ENCODE results near the gene NAT9.

The NAT9 gene

GRCh38 chr17:74805591-74805991 is 29.4 kb upstream of the NAT9 start:
- TF ChIP-seq, protein P1, sequence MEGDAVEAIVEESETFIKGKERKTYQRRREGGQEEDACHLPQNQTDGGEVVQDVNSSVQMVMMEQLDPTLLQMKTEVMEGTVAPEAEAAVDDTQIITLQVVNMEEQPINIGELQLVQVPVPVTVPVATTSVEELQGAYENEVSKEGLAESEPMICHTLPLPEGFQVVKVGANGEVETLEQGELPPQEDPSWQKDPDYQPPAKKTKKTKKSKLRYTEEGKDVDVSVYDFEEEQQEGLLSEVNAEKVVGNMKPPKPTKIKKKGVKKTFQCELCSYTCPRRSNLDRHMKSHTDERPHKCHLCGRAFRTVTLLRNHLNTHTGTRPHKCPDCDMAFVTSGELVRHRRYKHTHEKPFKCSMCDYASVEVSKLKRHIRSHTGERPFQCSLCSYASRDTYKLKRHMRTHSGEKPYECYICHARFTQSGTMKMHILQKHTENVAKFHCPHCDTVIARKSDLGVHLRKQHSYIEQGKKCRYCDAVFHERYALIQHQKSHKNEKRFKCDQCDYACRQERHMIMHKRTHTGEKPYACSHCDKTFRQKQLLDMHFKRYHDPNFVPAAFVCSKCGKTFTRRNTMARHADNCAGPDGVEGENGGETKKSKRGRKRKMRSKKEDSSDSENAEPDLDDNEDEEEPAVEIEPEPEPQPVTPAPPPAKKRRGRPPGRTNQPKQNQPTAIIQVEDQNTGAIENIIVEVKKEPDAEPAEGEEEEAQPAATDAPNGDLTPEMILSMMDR (conservative IDR thresholded peaks at IDR 0.05; ENCODE audit: low read depth): no peak
- DNase-seq (ENCODE audit: low spot score): no peak
- ChIA-PET POLR2A (ENCODE audit: low non-redundant PET) (no interaction called here), CTCF (interaction anchor here (1.2 to 1.6 kb wide), 2 partner anchors 15 to 37 kb away, joined by 4 to 5 read pairs; no protein-coding TSS in a partner anchor)
- H3K27ac ChIP-seq: no peak overlapping the region

DNA sequence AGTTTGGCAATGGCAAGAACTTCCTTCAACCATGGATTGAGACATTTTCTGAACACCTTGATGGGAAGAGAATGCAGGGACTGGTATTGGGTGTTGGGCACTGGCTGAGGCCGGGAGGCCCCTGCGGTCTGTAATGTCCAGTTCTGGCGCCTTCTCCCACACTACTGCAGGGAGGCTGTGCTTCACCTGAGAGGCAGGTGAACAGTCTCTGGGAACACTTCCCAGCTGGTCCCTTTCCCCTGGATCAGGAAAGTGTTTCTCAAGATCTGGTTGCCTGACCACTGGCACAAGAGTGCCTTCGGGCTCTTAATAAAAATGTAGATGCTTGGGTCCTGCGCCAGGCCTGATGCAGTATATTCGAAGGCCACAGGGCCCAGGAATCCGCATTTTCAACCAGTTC is 28.5 kb upstream of the NAT9 start:
- TF ChIP-seq, protein P1 (conservative IDR thresholded peaks at IDR 0.05; ENCODE audit: low read depth): no peak
- DNase-seq (ENCODE audit: low spot score): no peak
- POLR2A ChIA-PET (ENCODE audit: low non-redundant PET): no interaction called here
- CTCF ChIA-PET: interaction anchor here (1.6 kb wide), 1 partner anchor 38 kb away, joined by 4 read pairs; no protein-coding TSS in a partner anchor
- H3K27ac ChIP-seq: no peak overlapping the region

- TF ChIP-seq, protein P1 (conservative IDR thresholded peaks at IDR 0.05; ENCODE audit: low read depth): no peak
- ChIA-PET CTCF (interaction anchor here (0.6 to 1.6 kb wide), 3 partner anchors 22 to 39 kb away, joined by 3 to 4 read pairs (median 4); no protein-coding TSS in a partner anchor), POLR2A (ENCODE audit: low non-redundant PET) (no interaction called here)
- H3K27ac ChIP-seq: no peak overlapping the region
- DNase-seq (ENCODE audit: low spot score): no peak
Observed at GRCh38 chr17:74803971-74804370, 27.8 kb upstream of the NAT9 start.

- H3K27ac ChIP-seq: no peak overlapping the region
- TF ChIP-seq, protein P1 (conservative IDR thresholded peaks at IDR 0.05; ENCODE audit: low read depth): no peak
- no peak for DNase-seq (ENCODE audit: low spot score)
- ChIA-PET POLR2A (ENCODE audit: low non-redundant PET) (no interaction called here), CTCF (interaction anchor here (0.6 to 0.8 kb wide), 2 partner anchors 22 to 32 kb away, joined by 3 to 4 read pairs; no protein-coding TSS in a partner anchor)
Observed at GRCh38 chr17:74803388-74803930, 27.3 kb upstream of the NAT9 start.

DNA sequence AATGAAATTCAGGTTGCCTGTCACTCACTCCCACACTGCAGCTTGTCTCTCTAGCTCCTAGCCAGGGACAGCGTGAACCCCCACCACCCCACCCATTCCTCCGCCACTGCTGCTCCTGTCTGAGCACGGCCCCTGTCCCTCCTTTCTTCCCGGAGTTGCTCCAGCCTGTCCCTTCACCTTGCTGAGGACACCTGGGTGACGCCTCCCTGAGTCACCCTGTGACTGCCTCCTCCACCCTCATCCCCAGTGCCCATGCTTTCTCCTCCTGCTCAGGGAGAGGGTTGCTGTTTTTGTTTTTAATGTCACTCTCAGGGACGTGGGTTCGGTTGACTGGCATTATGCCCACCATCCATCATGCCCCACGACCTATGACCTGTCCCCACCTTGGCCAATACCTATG is 25.8 kb upstream of the NAT9 start:
- no peak overlapping the region for H3K27ac ChIP-seq
- no peak for DNase-seq (ENCODE audit: low spot score)
- TF ChIP-seq, protein P1 (conservative IDR thresholded peaks at IDR 0.05; ENCODE audit: low read depth): no peak
- CTCF ChIA-PET: no interaction called here
- POLR2A ChIA-PET (ENCODE audit: low non-redundant PET): no interaction called here

- H3K27ac ChIP-seq: no peak overlapping the region
- ChIA-PET CTCF (no interaction called here), POLR2A (ENCODE audit: low non-redundant PET) (no interaction called here)
- TF ChIP-seq, protein P1 (conservative IDR thresholded peaks at IDR 0.05; ENCODE audit: low read depth): no peak
- no peak for DNase-seq (ENCODE audit: low spot score)
Observed at GRCh38 chr17:74800531-74800930, 24.4 kb upstream of the NAT9 start.
